PC-3 (cell line): Measurements from ENCODE around the gene IFITM10. TPM values are rescaled to one million over a fixed set of nuclear protein-coding genes. Genes with fewer than 3 reads are reported as not detected.

ENCODE experiments used
- ATAC-seq: fragments of 200-7000 bp; cut with Tn5 transposase; 2 replicates; pipeline ENCODE4 v1.9.1; 2020; ENCODE audit warnings: mild to moderate bottlenecking, moderate library complexity
- BruUV-seq: library from RNA; stranded (reverse); fragments of 400-500 nt; replicated peaks from 2 replicates; lab custom pipeline; 2021; lab: Mats Ljungman, UMichigan
- CTCF ChIA-PET: fragments of 300-600 bp; sonication (Branson Sonifier 250); formaldehyde crosslinking; loops from one replicate; lab custom pipeline; 2022; ENCODE audit warnings: antibody characterized with exemption; lab: Charles Lee
- POLR2A ChIA-PET: fragments of 300-600 bp; sonication (Branson Sonifier 250); formaldehyde crosslinking; loops from one replicate; lab custom pipeline; 2022; ENCODE audit warnings: antibody characterized with exemption; ENCODE audit not compliant: unreplicated experiment; lab: Charles Lee
- DNase-seq: peaks from one replicate; pipeline ENCODE4 v3.0.0-alpha.2; 2015
- H2AFZ ChIP-seq: fragments of 300-600 bp; sonication (generic); 2 replicates; pipeline ENCODE4 v1.6.0; 2016; ENCODE audit warnings: antibody characterized with exemption, low read length
- H3F3A ChIP-seq: fragments of 300-600 bp; sonication (generic); one replicate; pipeline ENCODE4 v1.6.0; 2017; ENCODE audit warnings: antibody characterized with exemption, low read length, control low read depth, mild to moderate bottlenecking; ENCODE audit not compliant: unreplicated experiment
- H3K27ac ChIP-seq: fragments of 300-600 bp; sonication (generic); 2 replicates; pipeline ENCODE4 v1.5.1; 2016; ENCODE audit warnings: mild to moderate bottlenecking, low read length
- H3K27me3 ChIP-seq: fragments of 300-600 bp; sonication (generic); 2 replicates; pipeline ENCODE4 v1.6.1; 2016; ENCODE audit warnings: low read length, mixed read lengths
- H3K36me3 ChIP-seq: fragments of 300-600 bp; sonication (generic); 2 replicates; pipeline ENCODE4 v1.6.1; 2016; ENCODE audit warnings: low read depth, mixed run types, low read length, mixed read lengths
- H3K4me1 ChIP-seq: fragments of 300-600 bp; sonication (generic); 2 replicates; pipeline ENCODE4 v1.5.1; 2016; ENCODE audit warnings: low read length; ENCODE audit not compliant: insufficient read depth
- H3K4me2 ChIP-seq: fragments of 300-600 bp; sonication (generic); 2 replicates; pipeline ENCODE4 v1.6.0; 2016; ENCODE audit warnings: low read length
- H3K4me3 ChIP-seq: fragments of 300-600 bp; sonication (generic); 2 replicates; pipeline ENCODE4 v1.5.1; 2016; ENCODE audit warnings: mild to moderate bottlenecking, low read length, mixed read lengths
- H3K79me2 ChIP-seq: fragments of 300-600 bp; sonication (generic); 2 replicates; pipeline ENCODE4 v1.6.1; 2017; ENCODE audit warnings: low read length, mixed read lengths
- H3K9ac ChIP-seq: fragments of 300-600 bp; sonication (generic); 2 replicates; pipeline ENCODE4 v1.6.0; 2016; ENCODE audit warnings: mild to moderate bottlenecking, low read length
- H3K9me2 ChIP-seq: fragments of 300-600 bp; sonication (generic); replicated peaks from 2 replicates; pipeline ENCODE4 v1.6.1; 2016; ENCODE audit warnings: mixed run types, low read length, mixed read lengths
- H3K9me3 ChIP-seq: fragments of 300-600 bp; sonication (generic); 2 replicates; pipeline ENCODE4 v1.6.1; 2016; ENCODE audit warnings: low read length, mixed read lengths
- H4K20me1 ChIP-seq: fragments of 300-600 bp; sonication (generic); 2 replicates; pipeline ENCODE4 v1.6.1; 2016; ENCODE audit warnings: low read length, mixed read lengths
- EZH2 ChIP-seq: fragments of 300-600 bp; sonication (generic); IDR thresholded peaks from one replicate; pipeline ENCODE4 v1.6.1; 2017; ENCODE audit warnings: antibody characterized with exemption, mild to moderate bottlenecking, low read length; ENCODE audit not compliant: unreplicated experiment
- EZH2phosphoT487 ChIP-seq: fragments of 300-600 bp; sonication (generic); IDR thresholded peaks from 2 replicates; pipeline ENCODE4 v1.6.1; 2018; ENCODE audit warnings: mild to moderate bottlenecking, antibody characterized with exemption, low read length, borderline replicate concordance
- intact Hi-C: fragments of 100-400 bp; cut with micrococcal nuclease; formaldehyde crosslinking; loops from 2 replicates; pipeline ENCODE4 v1.9.0; 2023
- total RNA-seq: library from RNA; depleted of rRNA; stranded (reverse); fragments of >200 nt; gene quantifications from 2 replicates; pipeline ENCODE4 v1.2.3, GENCODE V29; 2014
- TF ChIP-seq, protein P1 (sequence below): fragments of 300-600 bp; sonication (generic); conservative IDR thresholded peaks from 2 replicates; pipeline ENCODE4 v1.5.1; 2017; ENCODE audit warnings: antibody characterized with exemption, low read depth, mild to moderate bottlenecking, low read length

The IFITM10 gene
- total RNA-seq, 1 experiment from 2014 or later, result 1.4 TPM

DNA sequence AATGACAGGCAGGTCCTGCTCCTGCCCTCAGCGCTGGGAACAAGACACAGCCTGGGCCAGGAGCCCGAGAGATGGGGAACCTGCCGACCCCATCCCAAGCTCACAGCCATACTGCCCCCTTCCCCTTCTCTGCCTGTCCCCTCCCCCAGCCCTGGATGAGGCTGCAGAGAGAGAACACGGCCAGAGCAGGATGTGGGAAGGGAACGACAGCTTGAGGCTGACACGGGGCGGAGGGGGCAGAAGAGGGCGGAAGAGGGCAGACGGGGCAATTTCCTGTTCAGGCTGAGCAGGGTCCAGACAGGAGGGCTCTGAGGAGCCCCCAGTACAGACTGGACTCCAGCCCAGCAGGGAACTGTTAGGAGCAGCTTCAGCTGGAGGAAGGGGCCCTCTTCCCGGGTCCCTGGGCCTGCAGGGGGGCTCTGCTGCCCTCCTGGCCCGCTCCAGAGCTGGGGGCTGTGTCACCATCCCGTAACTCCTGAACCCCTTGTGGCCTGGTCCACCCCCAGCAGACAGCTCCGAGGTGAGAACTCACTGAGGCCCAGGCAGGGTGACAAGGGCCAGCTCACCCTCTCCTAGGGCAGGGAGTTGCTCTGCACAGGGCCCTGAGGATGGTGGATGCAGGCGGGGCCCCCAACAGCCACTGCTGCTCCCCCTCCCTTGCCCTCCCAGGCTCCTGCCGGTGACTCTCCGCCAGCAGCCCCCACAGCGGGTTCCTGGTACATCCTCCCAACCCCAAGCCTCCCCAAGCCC lies 7.6 kb upstream of the IFITM10 start:
- CTCF ChIA-PET, result no interaction called here

DNA sequence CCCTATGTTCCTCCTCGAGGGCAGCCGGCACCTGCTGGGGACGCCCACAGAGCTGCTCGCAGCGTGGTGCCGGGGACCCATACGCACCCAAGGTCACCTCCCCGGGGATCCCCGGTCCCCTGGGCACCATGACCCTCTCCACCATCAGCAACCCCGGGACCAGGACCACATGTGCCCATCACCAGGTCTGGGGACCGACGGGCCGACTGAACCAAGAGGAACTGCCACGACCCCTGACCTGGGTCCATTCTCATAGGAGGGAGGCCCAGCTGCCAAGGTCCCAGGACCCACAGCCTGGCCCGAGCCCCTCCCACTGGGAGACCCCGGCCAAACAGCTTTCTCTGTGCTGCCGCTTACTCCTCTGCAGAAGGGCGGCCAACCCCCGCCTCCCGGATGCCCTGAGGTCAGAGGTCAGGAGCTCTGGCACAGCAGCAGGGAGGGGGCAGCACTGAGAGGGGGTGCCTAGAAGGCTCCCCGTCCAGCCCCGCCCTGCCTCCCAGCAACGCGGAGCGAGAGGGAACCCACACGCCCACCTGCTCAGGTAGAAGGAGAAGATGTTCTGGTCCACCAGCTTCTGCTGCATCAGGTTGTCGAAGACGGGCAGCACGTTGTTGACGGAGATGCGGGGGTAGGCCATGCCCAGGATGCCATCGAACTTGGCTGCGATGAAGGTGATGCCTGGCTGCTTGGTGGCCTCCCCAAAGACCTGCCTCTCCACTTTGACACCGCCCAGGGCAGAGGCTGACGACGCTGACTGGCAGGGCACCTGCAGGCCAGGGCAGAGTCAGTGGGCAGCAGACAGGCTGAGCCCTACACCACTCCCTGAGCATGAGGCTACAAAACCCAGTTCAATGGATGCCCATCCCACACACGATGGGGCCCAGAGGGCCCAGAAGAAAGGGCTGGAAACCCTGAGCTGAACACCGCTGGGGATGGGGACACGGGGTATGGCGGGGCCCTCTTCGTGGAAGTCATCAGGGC lies 6.7 kb upstream of the IFITM10 start:
- Histone ChIP-seq H4K20me1 (peaks cover 6% of the 10 kb centered on the region; the same call in 1 of the 2 replicates), H3K9ac (no peak overlapping the region), H3K36me3 (no peaks in the 10 kb centered on the region; the same call in 1 of the 2 replicates), H3K27me3 (no peaks in the 10 kb centered on the region), H3K4me3 (no peak overlapping the region), H3K9me2 (no peaks in the 10 kb centered on the region), H3K4me2 (no peak overlapping the region), H3K9me3 (no peaks in the 10 kb centered on the region), H3F3A (no peaks in the 10 kb centered on the region), H3K27ac (no peak overlapping the region), H3K79me2 (peaks cover 13% of the 10 kb centered on the region), H2AFZ (no peak overlapping the region), H3K4me1 (peaks cover 13% of the 10 kb centered on the region)
- ATAC-seq (no peak), DNase-seq (no peak)
- no TSS peak for BruUV-seq
- intact Hi-C loops, result no loop called here
- ChIA-PET POLR2A (no interaction called here), CTCF (no interaction called here)
- no peak for TF ChIP-seq EZH2phosphoT487

More for the DNA sequence above, 7.6 kb upstream of the IFITM10 start:
- Histone ChIP-seq H3K4me2 (no peak overlapping the region), H3K9me3 (no peaks in the 10 kb centered on the region), H3F3A (no peaks in the 10 kb centered on the region), H3K27ac (no peak overlapping the region), H3K27me3 (no peaks in the 10 kb centered on the region), H3K4me3 (no peak overlapping the region), H3K36me3 (no peaks in the 10 kb centered on the region; the same call in 1 of the 2 replicates), H2AFZ (no peak overlapping the region), H4K20me1 (peaks cover 10% of the 10 kb centered on the region; the same call in 1 of the 2 replicates), H3K9me2 (no peaks in the 10 kb centered on the region), H3K79me2 (peaks cover 23% of the 10 kb centered on the region), H3K4me1 (peaks cover 22% of the 10 kb centered on the region), H3K9ac (no peak overlapping the region)
- intact Hi-C loops, result no loop called here
- no TSS peak for BruUV-seq
- TF ChIP-seq, protein P1, sequence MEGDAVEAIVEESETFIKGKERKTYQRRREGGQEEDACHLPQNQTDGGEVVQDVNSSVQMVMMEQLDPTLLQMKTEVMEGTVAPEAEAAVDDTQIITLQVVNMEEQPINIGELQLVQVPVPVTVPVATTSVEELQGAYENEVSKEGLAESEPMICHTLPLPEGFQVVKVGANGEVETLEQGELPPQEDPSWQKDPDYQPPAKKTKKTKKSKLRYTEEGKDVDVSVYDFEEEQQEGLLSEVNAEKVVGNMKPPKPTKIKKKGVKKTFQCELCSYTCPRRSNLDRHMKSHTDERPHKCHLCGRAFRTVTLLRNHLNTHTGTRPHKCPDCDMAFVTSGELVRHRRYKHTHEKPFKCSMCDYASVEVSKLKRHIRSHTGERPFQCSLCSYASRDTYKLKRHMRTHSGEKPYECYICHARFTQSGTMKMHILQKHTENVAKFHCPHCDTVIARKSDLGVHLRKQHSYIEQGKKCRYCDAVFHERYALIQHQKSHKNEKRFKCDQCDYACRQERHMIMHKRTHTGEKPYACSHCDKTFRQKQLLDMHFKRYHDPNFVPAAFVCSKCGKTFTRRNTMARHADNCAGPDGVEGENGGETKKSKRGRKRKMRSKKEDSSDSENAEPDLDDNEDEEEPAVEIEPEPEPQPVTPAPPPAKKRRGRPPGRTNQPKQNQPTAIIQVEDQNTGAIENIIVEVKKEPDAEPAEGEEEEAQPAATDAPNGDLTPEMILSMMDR, result no peak
- TF ChIP-seq EZH2 (no peak), EZH2phosphoT487 (no peak)
- DNase-seq, result no peak
- ATAC-seq, result no peak
- POLR2A ChIA-PET, result no interaction called here
